Inflammatory macrophage treated with lipopolysaccharide for 1 hour (primary cell): ENCODE results near the gene MAGEB18.

Experiments
- DNase-seq, 2 donors: peaks; one replicate each; pipeline ENCODE4 v3.0.0-alpha.2; 2020 to 2022

Gene MAGEB18

DNA sequence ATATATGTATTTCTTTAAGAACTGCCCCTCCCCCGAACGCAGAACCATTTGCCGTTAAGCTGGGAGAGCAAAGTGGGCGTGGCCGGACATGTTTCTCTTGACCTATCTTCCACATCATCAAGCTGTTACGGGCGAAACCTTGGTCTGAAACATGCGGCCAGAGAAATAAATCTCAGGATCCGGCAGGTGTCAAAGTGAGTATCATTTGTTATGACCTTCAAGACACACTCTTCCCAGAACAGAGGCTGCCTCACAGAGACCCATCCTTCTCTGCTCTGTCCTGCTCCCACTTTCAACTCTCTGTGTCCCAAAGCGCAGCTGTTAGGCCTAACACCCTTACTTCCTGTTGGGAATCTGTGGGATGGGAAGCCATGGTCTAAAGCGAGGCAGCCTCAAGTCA is at the start of gene MAGEB18:
Gene MAGEB18, plus strand, starts transcription at position 70 of the 400 bp plus-strand sequence. CDS start 643 bp downstream, outside the sequence.
- DNase-seq: no peak

DNA sequence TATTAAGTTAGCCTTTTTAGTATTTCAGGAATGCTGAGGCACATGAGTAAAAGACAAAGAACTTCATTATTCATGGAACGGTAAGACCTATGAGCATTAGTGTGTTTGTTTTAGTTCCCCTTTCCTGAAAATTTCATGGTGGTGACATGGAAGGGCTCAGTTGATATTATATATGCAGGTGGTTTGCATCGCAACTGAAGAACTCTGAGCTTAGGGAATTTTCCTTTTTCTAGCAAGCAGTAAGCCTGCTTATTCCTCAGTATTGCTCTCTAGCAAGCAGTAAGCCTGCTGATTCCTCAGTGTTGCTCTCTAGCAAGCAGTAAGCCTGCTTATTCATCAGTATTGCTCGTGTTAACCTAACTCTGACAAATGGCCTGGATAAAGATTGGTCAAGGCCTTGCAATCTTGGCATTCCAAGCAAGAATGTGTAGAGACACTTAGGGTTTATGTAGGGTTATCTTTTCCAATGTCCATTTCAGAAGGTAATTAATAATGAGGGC is 37.7 kb upstream of the MAGEB18 start:
- DNase-seq: no peak

DNA sequence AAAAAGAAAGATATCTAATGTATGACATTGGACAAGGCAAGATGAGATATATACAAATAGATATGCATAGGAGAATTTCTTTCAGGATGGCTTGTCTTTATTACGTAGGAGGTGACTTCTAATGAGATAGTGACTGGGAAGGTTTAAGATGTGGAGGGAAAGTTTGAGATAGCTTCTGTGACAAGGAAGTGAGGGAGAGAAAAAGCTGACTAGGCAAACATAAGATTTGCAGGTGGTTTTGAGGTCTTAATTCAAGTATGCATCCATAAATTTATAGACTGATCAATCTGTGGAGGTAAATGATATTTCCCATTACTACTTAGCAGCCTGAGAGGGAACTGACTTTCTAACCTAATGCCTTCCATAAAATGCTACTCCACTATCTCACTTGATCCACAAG is 29.0 kb upstream of the MAGEB18 start:
- DNase-seq: no peak

DNA sequence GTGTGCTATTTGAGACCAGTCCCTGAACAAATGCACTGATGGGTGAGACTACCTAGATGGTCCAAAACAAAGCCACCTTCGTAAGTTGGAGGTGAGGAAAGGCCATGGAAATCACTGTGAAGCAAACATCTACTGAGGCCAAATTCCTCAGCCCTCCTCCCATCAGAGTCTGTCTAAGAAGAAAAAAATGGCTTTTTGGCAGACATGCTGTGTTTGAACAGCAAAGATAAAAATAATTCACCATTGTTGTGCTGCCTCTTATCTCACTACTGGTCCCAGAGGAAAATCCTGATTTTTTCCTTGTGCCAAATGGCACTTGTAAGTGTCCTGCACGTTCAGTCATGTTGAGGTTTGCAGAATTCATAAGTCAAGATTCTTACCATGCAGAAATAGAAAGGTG is 7.9 kb downstream of the MAGEB18 start:
- no peak for DNase-seq

DNA sequence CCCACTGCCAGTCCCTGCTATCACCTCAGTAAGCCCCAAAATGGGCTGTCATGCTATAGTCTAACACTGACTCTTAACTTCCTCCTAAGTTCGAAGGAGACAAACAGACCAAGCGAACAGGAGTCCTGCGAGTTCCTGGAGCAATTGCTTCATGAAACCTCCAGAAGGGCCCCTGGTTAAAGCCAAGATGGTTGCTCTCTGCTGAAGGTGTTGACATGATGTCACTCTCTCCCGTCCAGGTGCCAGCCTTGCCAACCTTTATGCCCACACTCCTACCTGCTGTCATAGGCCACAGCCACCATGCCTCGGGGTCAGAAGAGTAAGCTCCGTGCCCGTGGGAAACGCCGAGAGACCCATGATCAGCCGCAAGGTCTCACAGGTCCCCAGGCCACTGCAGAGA is 22.2 kb downstream of the MAGEB18 start, which contains the start of gene MAGEB6B:
Gene MAGEB6B, plus strand, starts transcription at position 301 of the 400 bp plus-strand sequence. Its CDS starts 0 bp downstream, at position 301.
- no peak for DNase-seq
